Stomach (tissue), 4 donors: ENCODE results near the gene UMAD1.

Experiments used
- CTCF ChIP-seq, 7 experiments: fragments of 450-650 bp in 4 of 7; fragments of 200-600 bp in 3 of 7; sonication (generic) in 3 of 7; IDR thresholded peaks; one replicate each; pipeline ENCODE4 v1.5.1; 2016 to 2019; ENCODE audit warnings: antibody characterized with exemption in 7 of 7, control low read depth in 2 of 7, mild to moderate bottlenecking in 1 of 7
- POLR2A ChIP-seq, 4 donors: fragments of 450-650 bp; IDR thresholded peaks; one replicate each; pipeline ENCODE4 v1.6.1; 2016; ENCODE audit warnings: antibody characterized with exemption in 4 of 4, control low read depth in 2 of 4, mild to moderate bottlenecking in 1 of 4, moderate library complexity in 1 of 4

- TF ChIP-seq CTCF (IDR thresholded peaks at IDR 0.05): no peak
- no peak for TF ChIP-seq POLR2A (IDR thresholded peaks at IDR 0.05)
Observed at GRCh38 chr7:7704867-7705266, 64.3 kb downstream of the UMAD1 start.
